Activated CD8-positive, alpha-beta T cell treated with anti-CD3 and anti-CD28 coated beads, Interleukin-2, amount 10 ng/mL, durations not matched to agents 7 days and 5 days (primary cell): ENCODE data around the gene GALNT17. TPM values are rescaled to one million over a fixed set of nuclear protein-coding genes. Genes with fewer than 3 reads are reported as not detected.
"Not testable (repeated sequence)": the region's sequence is repeated elsewhere in the genome, so short reads cannot be mapped to it uniquely, and the experiment has no call there.

Experiments used
- ATAC-seq: fragments of 150-1000 bp; cut with Tn5 transposase; one replicate; pipeline ENCODE4 v1.10.0; 2021; ENCODE audit warnings: moderate library complexity
- CTCF ChIA-PET: fragments of 350-600 bp; sonication (Branson Sonifier 250); formaldehyde crosslinking; loops from one replicate; lab custom pipeline; 2021; ENCODE audit warnings: antibody characterized with exemption; lab: Charles Lee
- POLR2A ChIA-PET: fragments of 350-600 bp; sonication (Branson Sonifier 250); formaldehyde crosslinking; loops from one replicate; lab custom pipeline; 2021; ENCODE audit warnings: antibody characterized with exemption; lab: Charles Lee
- DNase-seq: peaks from one replicate; pipeline ENCODE4 v3.0.0-alpha.2; 2020
- H3K27ac Mint-ChIP-seq: one replicate; pipeline ENCODE4 v1.8.0; 2021; ENCODE audit warnings: mild to moderate bottlenecking, mixed read lengths
- H3K27me3 Mint-ChIP-seq: one replicate; pipeline ENCODE4 v1.8.0; 2021; ENCODE audit warnings: low read depth, mixed read lengths
- H3K36me3 Mint-ChIP-seq: one replicate; pipeline ENCODE4 v1.8.0; 2021; ENCODE audit warnings: low read depth, mixed read lengths
- H3K4me1 Mint-ChIP-seq: one replicate; pipeline ENCODE4 v1.8.0; 2021; ENCODE audit warnings: low read depth, mixed read lengths
- H3K4me3 Mint-ChIP-seq: one replicate; pipeline ENCODE4 v1.8.0; 2021; ENCODE audit warnings: mild to moderate bottlenecking, mixed read lengths
- H3K9me3 Mint-ChIP-seq: one replicate; pipeline ENCODE4 v1.8.0; 2022; ENCODE audit warnings: mixed read lengths; ENCODE audit not compliant: insufficient read depth
- total RNA-seq, 2 experiments: library from RNA; stranded (reverse); gene quantifications; one replicate each; pipeline ENCODE4 v1.2.3, GENCODE V29; 2021

GALNT17 gene
- total RNA-seq, 2 experiments from 2014 or later = not detected

- H3K4me1 Mint-ChIP-seq = no peaks in the 10 kb centered on the region
- no peak overlapping the region for H3K27ac Mint-ChIP-seq
- H3K27me3 Mint-ChIP-seq = no peaks in the 10 kb centered on the region
- ATAC-seq = no peak
- peaks cover 16% of the 10 kb centered on the region for H3K9me3 Mint-ChIP-seq
- DNase-seq = no peak
- CTCF ChIA-PET = no interaction called here
- POLR2A ChIA-PET = no interaction called here
- H3K4me3 Mint-ChIP-seq = no peak overlapping the region
- no peaks in the 10 kb centered on the region for H3K36me3 Mint-ChIP-seq
Measured at GRCh38 chr7:71182438-71182935, 50.5 kb downstream of the GALNT17 start.

- Mint-ChIP-seq H3K4me1 (no peaks in the 10 kb centered on the region), H3K9me3 (peaks cover 21% of the 10 kb centered on the region), H3K27ac (no peak overlapping the region), H3K36me3 (no peaks in the 10 kb centered on the region), H3K4me3 (no peak overlapping the region), H3K27me3 (no peaks in the 10 kb centered on the region)
- CTCF ChIA-PET = no interaction called here
- ATAC-seq = no peak
- POLR2A ChIA-PET = no interaction called here
- no peak for DNase-seq
Measured at GRCh38 chr7:71184136-71184535, 52.2 kb downstream of the GALNT17 start.

- ATAC-seq (no peak), DNase-seq (no peak)
- no peaks in the 10 kb centered on the region for H3K36me3 Mint-ChIP-seq
- no peak overlapping the region for H3K27ac Mint-ChIP-seq
- H3K9me3 Mint-ChIP-seq = peaks cover 22% of the 10 kb centered on the region
- no peaks in the 10 kb centered on the region for H3K27me3 Mint-ChIP-seq
- ChIA-PET CTCF (no interaction called here), POLR2A (no interaction called here)
- H3K4me1 Mint-ChIP-seq = no peaks in the 10 kb centered on the region
- no peak overlapping the region for H3K4me3 Mint-ChIP-seq
Measured at GRCh38 chr7:71184609-71185008, 52.7 kb downstream of the GALNT17 start.

- H3K9me3 Mint-ChIP-seq = peaks cover 32% of the 10 kb centered on the region
- POLR2A ChIA-PET = no interaction called here
- H3K36me3 Mint-ChIP-seq = no peaks in the 10 kb centered on the region
- no peak for DNase-seq
- no peak overlapping the region for H3K4me3 Mint-ChIP-seq
- no peak for ATAC-seq
- H3K27me3 Mint-ChIP-seq = no peaks in the 10 kb centered on the region
- no peaks in the 10 kb centered on the region for H3K4me1 Mint-ChIP-seq
- no peak overlapping the region for H3K27ac Mint-ChIP-seq
- CTCF ChIA-PET = no interaction called here
Measured at GRCh38 chr7:71186535-71187057, 54.7 kb downstream of the GALNT17 start.

- Mint-ChIP-seq H3K4me3 (no peak overlapping the region), H3K27ac (no peak overlapping the region), H3K9me3 (peaks cover 43% of the 10 kb centered on the region), H3K27me3 (no peaks in the 10 kb centered on the region), H3K4me1 (no peaks in the 10 kb centered on the region), H3K36me3 (no peaks in the 10 kb centered on the region)
- ATAC-seq = no peak
- ChIA-PET POLR2A (no interaction called here), CTCF (no interaction called here)
- DNase-seq = no peak
Measured at GRCh38 chr7:71191771-71192170, 59.8 kb downstream of the GALNT17 start.

- H3K36me3 Mint-ChIP-seq = no peaks in the 10 kb centered on the region
Measured at GRCh38 chr7:71193099-71193810, 61.3 kb downstream of the GALNT17 start.

GRCh38 chr7:71198391-71198790 lies 66.4 kb downstream of the GALNT17 start:
- Mint-ChIP-seq H3K27me3 (no peaks in the 10 kb centered on the region), H3K36me3 (no peaks in the 10 kb centered on the region), H3K9me3 (peaks cover 10% of the 10 kb centered on the region), H3K27ac (no peak overlapping the region), H3K4me3 (no peak overlapping the region), H3K4me1 (no peaks in the 10 kb centered on the region)
- ATAC-seq (no peak), DNase-seq (no peak)
- ChIA-PET POLR2A (no interaction called here), CTCF (no interaction called here)

More at GRCh38 chr7:71193099-71193810, 61.3 kb downstream of the GALNT17 start:
- Mint-ChIP-seq H3K27ac (no peak overlapping the region), H3K9me3 (peaks cover 32% of the 10 kb centered on the region), H3K4me3 (no peak overlapping the region), H3K4me1 (no peaks in the 10 kb centered on the region), H3K27me3 (no peaks in the 10 kb centered on the region)
- ChIA-PET POLR2A (no interaction called here), CTCF (no interaction called here)
- DNase-seq (no peak), ATAC-seq (no peak)

- H3K27ac Mint-ChIP-seq = no peak overlapping the region
- no peak overlapping the region for H3K4me3 Mint-ChIP-seq
- H3K9me3 Mint-ChIP-seq = peaks cover 7% of the 10 kb centered on the region
- ATAC-seq (no peak), DNase-seq (no peak)
- H3K27me3 Mint-ChIP-seq = no peaks in the 10 kb centered on the region
- H3K36me3 Mint-ChIP-seq = no peaks in the 10 kb centered on the region
- POLR2A ChIA-PET = no interaction called here
- H3K4me1 Mint-ChIP-seq = no peaks in the 10 kb centered on the region
- CTCF ChIA-PET = no interaction called here
Measured at GRCh38 chr7:71198887-71199286, 66.9 kb downstream of the GALNT17 start.

GRCh38 chr7:71206184-71206583 lies 74.2 kb downstream of the GALNT17 start:
- DNase-seq = no peak
- ChIA-PET POLR2A (interaction anchor here (0.6 kb wide), 1 partner anchor 22 kb away, joined by 3 read pairs; no protein-coding TSS in a partner anchor), CTCF (no interaction called here)
- H3K9me3 Mint-ChIP-seq = peaks cover 7% of the 10 kb centered on the region
- no peak for ATAC-seq
- no peak overlapping the region for H3K27ac Mint-ChIP-seq
- H3K36me3 Mint-ChIP-seq = no peaks in the 10 kb centered on the region
- H3K4me1 Mint-ChIP-seq = no peaks in the 10 kb centered on the region
- no peaks in the 10 kb centered on the region for H3K27me3 Mint-ChIP-seq
- H3K4me3 Mint-ChIP-seq = no peak overlapping the region

GRCh38 chr7:71208881-71209280 lies 76.9 kb downstream of the GALNT17 start:
- no peak overlapping the region for H3K4me3 Mint-ChIP-seq
- no peaks in the 10 kb centered on the region for H3K4me1 Mint-ChIP-seq
- H3K9me3 Mint-ChIP-seq = no peaks in the 10 kb centered on the region
- H3K27me3 Mint-ChIP-seq = no peaks in the 10 kb centered on the region
- no peak overlapping the region for H3K27ac Mint-ChIP-seq
- CTCF ChIA-PET = no interaction called here
- DNase-seq (no peak), ATAC-seq (no peak)
- no peaks in the 10 kb centered on the region for H3K36me3 Mint-ChIP-seq
- POLR2A ChIA-PET = no interaction called here

GRCh38 chr7:71209484-71209883 lies 77.5 kb downstream of the GALNT17 start:
- POLR2A ChIA-PET, H3K9me3 Mint-ChIP-seq, H3K27ac Mint-ChIP-seq, H3K27me3 Mint-ChIP-seq, H3K4me1 Mint-ChIP-seq, CTCF ChIA-PET, ATAC-seq, H3K4me3 Mint-ChIP-seq, H3K36me3 Mint-ChIP-seq, DNase-seq: not testable (repeated sequence)

GRCh38 chr7:71210220-71210619 lies 78.3 kb downstream of the GALNT17 start:
- CTCF ChIA-PET = no interaction called here
- no peak for DNase-seq
- H3K36me3 Mint-ChIP-seq = no peaks in the 10 kb centered on the region
- no peak overlapping the region for H3K27ac Mint-ChIP-seq
- H3K4me3 Mint-ChIP-seq = no peak overlapping the region
- H3K4me1 Mint-ChIP-seq = no peaks in the 10 kb centered on the region
- ATAC-seq = no peak
- POLR2A ChIA-PET = no interaction called here
- H3K27me3 Mint-ChIP-seq = no peaks in the 10 kb centered on the region
- peaks cover 5% of the 10 kb centered on the region for H3K9me3 Mint-ChIP-seq
